NB4 (cell line): ENCODE results near the gene KLF6.

Experiments
- CTCF ChIP-seq: IDR thresholded peaks from one replicate; pipeline ENCODE4 v1.5.1; 2012; ENCODE audit warnings: low read depth, low read length
- POLR2A ChIP-seq: IDR thresholded peaks from 2 replicates; pipeline ENCODE4 v1.6.1; 2011; ENCODE audit warnings: mild to moderate bottlenecking; ENCODE audit not compliant: insufficient read length; ENCODE audit errors: extremely low read depth

- TF ChIP-seq CTCF (no peak), POLR2A (peak; percentile 35)
Measured at GRCh38 chr10:3784510-3785250, at the start of gene KLF6.
